GM12878 (cell line): ENCODE data around the gene ADAR.

ENCODE experiments used
- BHLHE40 ChIP-seq, 2 experiments: fragments of 450-650 bp in 1 of 2; IDR thresholded peaks; 2 replicates each; pipeline ENCODE4 v1.6.1; 2011 to 2017; ENCODE audit warnings: low read depth in 2 of 2, borderline replicate concordance in 1 of 2, improper control_type of control experiment in 1 of 2, low read length in 1 of 2, mild to moderate bottlenecking in 1 of 2
- GABPA ChIP-seq: IDR thresholded peaks from 2 replicates; pipeline ENCODE4 v1.6.1; 2014; ENCODE audit warnings: antibody characterized with exemption, low read depth, mild to moderate bottlenecking, inconsistent platforms
- POLR2AphosphoS5 ChIP-seq: IDR thresholded peaks from 2 replicates; pipeline ENCODE4 v1.6.1; 2011; ENCODE audit warnings: mild to moderate bottlenecking, low read length, inconsistent platforms
- RBBP5 ChIP-seq: fragments of 200-600 bp; sonication (generic); conservative IDR thresholded peaks from 2 replicates; pipeline ENCODE4 v1.6.1; 2016
- SP1 ChIP-seq: IDR thresholded peaks from one replicate; pipeline ENCODE4 v1.6.1; 2011; ENCODE audit warnings: low read depth, low read length
- SUZ12 ChIP-seq: fragments of 200-600 bp; sonication (generic); IDR thresholded peaks from one replicate; pipeline ENCODE4 v1.6.1; 2018; ENCODE audit warnings: antibody characterized with exemption, mild to moderate bottlenecking; ENCODE audit not compliant: unreplicated experiment
- ZNF622 ChIP-seq: fragments of 450-650 bp; IDR thresholded peaks from 2 replicates; pipeline ENCODE4 v1.6.1; 2017; ENCODE audit warnings: mild to moderate bottlenecking, inconsistent platforms

DNA sequence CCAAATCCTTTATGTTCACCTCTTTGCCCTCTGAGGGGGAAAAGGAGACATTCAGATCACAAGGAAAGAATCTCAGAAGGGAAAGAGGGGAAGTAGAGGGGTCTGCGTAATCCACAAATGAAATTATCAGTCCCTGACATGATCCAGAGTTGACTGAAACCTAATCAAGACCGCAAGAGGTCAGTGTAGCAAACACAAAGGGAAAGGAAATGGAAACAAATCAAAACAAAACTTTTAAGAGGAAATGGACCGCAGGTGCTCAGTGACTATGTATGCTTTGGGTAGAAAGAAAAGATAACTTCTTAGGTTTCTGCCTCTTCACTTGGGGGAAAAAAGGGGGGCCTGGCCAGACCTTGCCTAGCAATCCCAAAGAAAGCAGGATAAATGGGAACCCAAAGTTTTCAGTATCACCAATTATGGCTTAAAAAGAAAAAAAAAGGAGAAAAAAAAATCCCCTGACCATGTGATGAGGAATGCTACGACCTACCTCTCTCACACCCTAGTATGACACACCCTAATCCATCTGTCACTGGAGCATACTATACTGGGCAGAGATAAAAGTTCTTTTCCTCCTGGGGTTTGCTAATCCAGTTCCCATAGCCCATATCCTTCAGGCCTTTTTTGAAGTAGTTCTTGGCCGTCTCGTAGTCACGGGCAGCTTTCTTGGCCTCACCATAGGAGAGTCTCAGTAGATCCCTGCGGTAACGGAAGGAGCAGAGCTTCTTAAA, 23.6 kb downstream of the ADAR start:
- TF ChIP-seq BHLHE40 (IDR thresholded peaks at IDR 0.05; ENCODE audit: borderline replicate concordance in 1 of 2, low read depth in 2 of 2, low read length in 1 of 2) (no peak), ZNF622 (no peak), POLR2AphosphoS5 (no peak), GABPA (no peak), RBBP5 (no peak), SUZ12 (no peak), SP1 (no peak)
